HG03571 (cell line): ENCODE data around the gene MRPL11.
"Not testable (repeated sequence)": the region's sequence is repeated elsewhere in the genome, so short reads cannot be mapped to it uniquely, and the experiment has no call there.

Experiments used
- ATAC-seq: cut with Tn5 transposase; IDR thresholded peaks from one replicate; pipeline ENCODE4 v1.9.1; 2021; ENCODE audit not compliant: unreplicated experiment

MRPL11 gene

GRCh38 chr11:66431871-66432329 lies 6.7 kb downstream of the MRPL11 start:
- not testable (repeated sequence) for ATAC-seq

DNA sequence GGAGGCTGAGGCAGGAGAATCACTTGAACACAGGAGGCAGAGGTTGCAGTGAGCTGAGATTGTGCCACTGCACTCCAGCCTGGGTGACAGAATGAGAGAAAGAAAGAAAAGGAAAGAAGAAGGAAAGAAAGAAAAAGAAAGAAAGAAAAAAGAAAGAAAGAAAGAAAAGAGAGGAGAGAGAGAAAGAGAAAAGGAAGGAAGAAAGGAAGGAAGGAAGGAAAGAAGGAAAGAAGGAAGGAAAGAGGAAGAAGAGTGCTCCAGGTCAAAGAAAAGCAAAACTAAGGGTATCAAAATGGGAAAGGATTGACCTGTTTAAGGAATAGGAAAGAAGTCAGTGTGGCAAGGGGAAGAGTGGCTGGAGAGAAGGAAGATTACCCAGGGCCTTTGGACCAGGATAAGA lies 7.4 kb downstream of the MRPL11 start:
- not testable (repeated sequence) for ATAC-seq

DNA sequence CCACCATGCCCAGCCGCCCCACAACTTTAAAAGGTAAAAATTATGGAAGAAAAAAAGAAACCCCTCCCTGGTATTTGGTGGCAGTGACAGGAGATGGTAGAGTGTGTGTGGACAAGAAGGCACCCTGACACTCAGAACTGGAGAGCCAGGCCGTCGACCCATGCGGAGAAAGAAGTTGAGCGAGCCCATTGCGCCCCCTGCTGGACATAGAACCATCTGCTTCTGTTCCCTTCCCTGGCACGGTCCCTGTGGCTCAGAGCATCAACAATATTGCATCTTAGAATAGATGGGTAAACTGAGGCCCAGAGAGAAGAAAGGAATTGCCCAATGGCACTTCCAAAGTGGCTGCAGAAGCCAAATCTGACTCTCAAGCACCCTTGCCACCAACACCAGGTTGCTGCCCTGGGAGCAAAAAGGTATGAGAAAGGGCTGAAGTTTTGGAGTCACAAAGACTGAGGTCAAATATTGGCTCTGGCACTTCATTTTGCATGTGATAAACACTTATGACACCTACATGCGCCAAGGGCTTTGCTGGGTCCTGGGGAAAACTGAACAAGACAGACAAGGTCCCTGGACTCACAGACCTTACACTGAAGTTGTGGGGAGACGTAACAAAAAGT lies 8.6 kb downstream of the MRPL11 start:
- no peak for ATAC-seq

GRCh38 chr11:66428933-66429332 lies 9.7 kb downstream of the MRPL11 start:
- no peak for ATAC-seq

GRCh38 chr11:66426314-66426713 lies 12.3 kb downstream of the MRPL11 start:
- ATAC-seq, result no peak

- ATAC-seq, result peak; percentile 63
These were observed 17.0 kb downstream of the MRPL11 start for GRCh38 chr11:66421492-66422205.

DNA sequence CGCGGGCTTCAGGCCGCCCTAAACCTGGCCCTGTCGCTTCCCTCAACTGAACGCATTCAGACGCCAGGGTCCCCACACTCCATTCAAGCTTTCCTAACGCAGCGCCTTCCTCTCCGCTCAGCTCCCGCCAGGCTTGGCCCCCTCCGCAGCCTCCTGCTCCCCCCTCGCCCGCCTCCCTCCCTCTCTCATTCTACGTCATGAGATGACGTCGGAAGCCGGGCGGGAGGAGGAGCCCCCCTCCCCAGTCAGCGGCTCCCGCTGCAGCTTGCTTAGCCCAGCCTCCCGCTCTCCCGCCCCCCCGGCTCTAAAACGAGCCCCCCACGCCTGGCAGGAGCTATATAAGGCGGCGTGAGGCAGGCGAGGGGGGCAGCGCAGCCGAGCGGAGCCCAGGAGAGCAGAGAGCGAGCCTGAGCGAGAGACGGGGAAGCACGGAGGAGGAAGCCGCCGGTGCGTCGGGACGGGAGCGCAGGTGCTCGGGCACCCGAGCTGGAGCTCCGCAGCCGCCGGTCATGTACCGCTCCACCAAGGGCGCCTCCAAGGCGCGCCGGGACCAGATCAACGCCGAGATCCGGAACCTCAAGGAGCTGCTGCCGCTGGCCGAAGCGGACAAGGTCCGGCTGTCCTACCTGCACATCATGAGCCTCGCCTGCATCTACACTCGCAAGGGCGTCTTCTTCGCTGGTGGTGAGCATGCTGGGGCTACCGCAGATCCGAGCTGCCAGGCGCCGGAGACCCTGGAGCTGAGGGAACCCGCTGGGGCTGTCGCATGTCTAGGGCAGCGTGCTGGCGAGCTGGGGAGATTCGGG lies 17.8 kb downstream of the MRPL11 start, which contains the start of gene NPAS4:
NPAS4 (plus strand) TSS at position 365 of the 806 bp plus-strand sequence; CDS start at position 510, 145 bp downstream.
- no peak for ATAC-seq

- no peak for ATAC-seq
These were observed 18.8 kb downstream of the MRPL11 start for GRCh38 chr11:66419825-66420224.

DNA sequence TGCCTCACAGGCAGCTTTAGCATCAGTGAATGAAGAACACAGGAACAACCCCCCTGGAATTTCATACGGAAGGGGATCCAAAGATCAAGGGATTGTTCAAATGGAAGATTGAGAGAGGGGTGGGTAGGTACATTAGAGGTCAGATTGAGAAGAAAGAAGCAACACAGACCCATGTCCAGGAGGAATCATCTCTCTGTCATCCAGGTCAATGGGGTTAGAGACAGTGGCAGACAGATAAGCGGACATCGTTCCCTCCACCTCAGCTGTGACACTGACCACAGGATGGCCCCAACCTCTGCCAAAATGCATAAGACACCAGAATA lies 19.7 kb downstream of the MRPL11 start:
- no peak for ATAC-seq

- ATAC-seq, result no peak
These were observed 20.3 kb downstream of the MRPL11 start for GRCh38 chr11:66418168-66418985.

DNA sequence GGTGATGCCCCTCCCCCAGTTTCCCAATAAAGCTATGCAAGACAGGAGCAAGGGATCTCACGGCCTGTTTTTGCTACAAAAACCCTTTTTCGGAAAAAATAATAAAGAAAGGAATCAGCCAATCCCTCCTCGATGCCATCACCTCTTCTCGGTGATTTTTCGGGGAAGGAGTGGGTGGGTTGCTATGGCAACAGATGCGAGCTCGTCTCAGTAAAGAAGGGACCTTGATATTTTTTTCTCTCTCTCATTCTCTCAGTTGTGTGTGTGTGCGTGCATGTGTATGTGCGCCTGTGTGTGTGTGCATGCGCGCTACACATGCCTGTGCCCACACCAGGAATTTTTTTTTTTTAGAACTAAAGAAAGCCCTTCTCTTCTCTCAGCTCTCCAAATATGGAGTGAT lies 21.6 kb downstream of the MRPL11 start:
- no peak for ATAC-seq

DNA sequence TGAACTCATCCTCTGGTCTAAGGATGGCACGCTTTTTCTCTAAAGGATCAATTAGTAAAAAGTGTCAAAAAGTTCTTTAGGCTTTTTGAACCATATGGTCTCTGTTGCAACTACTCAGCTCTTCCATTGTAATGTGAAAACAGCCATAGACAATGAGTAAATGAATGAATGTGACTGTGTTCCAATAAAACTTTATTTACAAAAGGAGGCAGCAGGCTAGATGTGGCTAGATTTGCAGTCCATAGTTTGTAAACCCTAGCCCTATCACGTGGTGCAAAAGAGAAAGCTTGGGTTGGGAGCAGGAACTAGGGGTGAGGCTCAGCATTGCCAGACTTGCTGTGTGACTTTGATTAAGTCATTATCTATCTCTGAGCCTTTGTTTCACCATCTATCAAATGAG lies 23.2 kb downstream of the MRPL11 start:
- ATAC-seq, result no peak

DNA sequence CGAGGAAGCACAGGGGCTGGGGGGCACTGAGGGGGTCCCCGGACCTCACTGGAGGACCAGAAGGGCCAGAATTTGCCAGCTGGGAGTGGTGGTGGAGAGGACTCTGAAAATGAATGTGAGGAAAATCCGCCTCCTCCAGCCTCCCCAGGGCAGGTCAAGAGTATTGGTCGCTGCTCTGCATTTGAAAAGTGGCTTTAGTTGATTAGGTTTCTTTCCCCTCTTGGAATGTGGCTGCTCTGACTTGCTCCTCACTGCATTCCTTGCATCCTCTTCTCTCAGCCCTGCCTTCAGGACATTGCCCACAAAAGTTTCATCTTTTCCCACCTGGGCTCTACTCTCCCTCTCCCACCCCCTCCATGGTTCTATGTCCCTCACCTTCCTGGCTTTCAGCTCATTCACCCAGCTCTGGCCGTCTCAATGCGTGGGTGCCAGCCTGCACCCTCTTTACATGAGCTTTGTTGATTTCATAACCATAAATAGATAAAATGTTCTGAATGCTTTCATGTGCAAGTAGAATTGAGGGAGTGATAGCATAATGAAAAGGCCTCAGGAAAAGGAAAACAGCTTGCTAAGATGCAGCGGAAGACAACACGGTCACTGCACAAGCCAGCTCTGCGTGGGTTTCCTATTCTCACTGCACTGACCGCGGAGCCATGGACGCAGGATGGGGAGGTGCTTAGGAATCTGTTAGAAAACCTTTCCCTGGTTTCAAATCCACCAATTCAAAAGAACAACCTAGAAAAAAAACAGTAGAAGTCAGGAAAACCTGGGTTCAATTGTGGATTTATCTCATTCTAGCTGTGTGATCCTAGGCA lies 24.3 kb downstream of the MRPL11 start:
- ATAC-seq, result no peak

GRCh38 chr11:66413167-66413566 lies 25.5 kb downstream of the MRPL11 start:
- ATAC-seq, result no peak

- ATAC-seq, result no peak
These were observed 26.5 kb downstream of the MRPL11 start for GRCh38 chr11:66412110-66412509.

DNA sequence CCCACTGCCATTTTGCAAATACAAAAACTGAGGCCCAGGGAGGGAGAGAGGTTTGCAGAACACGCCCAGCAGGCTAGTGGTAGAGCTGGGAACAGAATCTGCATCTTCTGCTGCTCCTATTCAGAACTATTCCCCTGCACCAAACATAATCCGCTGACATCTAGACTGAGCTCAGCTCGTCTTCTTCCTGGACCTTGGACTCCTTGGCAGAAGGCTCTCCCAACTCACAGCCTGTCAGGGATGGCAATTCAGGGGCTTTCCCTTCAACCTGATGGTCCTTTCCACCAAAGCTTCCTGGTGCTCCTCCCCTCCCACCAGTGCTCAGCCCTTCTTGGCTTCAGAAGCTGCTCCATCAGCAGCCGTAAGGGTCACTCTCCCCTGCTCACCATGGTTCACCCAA lies 27.3 kb downstream of the MRPL11 start:
- no peak for ATAC-seq

- no peak for ATAC-seq
These were observed 28.5 kb downstream of the MRPL11 start for GRCh38 chr11:66410191-66410590.

DNA sequence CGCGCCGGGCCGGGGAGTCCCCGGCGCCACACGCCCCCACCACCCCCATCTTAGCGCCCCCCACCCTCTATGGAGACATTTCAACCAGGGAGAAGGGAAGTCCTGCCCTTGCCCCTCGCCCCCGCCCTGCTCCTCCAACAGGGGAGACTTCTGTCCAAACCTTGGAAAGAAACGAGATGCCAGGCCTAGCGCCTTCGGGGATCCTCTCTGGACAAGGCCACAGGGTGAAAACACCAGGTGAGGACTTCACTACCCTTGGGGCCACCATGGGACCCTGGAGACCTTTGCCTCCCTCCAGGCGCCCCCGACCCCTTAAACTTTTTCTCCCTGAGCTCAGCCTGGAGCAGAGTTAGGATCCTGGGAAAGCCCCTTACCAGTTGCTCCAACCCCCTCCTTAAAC lies 29.4 kb downstream of the MRPL11 start:
- ATAC-seq, result no peak

GRCh38 chr11:66408488-66409214 lies 30.0 kb downstream of the MRPL11 start:
- peak; percentile 42 for ATAC-seq

DNA sequence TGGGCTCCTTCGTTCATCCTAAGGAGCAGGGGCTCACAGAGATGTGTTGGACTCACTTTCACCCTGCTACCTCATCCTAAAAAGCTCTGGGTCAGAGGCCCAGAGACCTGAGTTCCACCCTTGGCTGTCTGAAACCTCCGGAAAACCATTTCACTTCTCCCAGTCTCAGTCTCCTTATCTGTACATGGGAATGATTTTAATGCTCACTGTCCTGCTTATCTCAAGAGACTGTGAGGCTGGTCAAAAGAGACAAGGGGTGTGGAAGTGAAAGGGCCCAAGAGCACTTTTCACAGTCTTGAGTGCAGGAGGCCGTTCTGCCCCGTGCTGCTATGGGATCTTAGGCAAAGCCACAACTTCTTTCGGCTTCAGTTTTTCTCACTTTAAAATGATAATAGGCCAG lies 31.0 kb downstream of the MRPL11 start:
- ATAC-seq, result no peak
